ELR (cell line): ENCODE results near the gene CHEK1.
"Not testable (repeated sequence)": the region's sequence is repeated elsewhere in the genome, so short reads cannot be mapped to it uniquely, and the experiment has no call there.

ENCODE experiments used
- DNase-seq: peaks from one replicate; pipeline ENCODE4 v3.0.0-alpha.2; 2015; ENCODE audit warnings: low read depth

Gene CHEK1

DNA sequence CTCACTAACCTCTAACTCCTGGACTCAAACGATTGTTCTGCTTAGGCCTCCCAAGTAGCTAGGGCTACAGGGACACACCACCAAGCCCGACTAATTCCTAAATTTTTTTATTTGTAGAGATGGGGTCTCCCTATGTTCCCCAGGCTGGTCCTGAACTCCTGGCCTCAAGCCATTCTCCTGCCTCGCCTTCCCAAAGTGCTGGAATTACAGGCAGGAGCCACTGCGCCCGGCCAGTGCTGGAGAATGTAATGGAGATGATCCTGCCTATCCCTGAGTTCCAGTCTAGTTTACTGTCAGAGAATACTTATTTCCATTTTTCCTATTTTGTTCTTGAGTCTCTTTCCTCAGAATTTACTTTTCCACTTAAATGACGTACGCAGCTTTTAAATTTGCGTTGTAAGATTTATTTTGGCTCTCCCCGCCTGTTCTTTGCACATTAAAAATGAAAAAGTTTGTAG, at the start of gene CHEK1:
TSS of gene CHEK1 (plus strand) at position 408 of the 458 bp plus-strand sequence. CDS start 1,606 bp downstream, outside the sequence.
- DNase-seq: no peak

GRCh38 chr11:125577181-125577580, 47.8 kb upstream of the CHEK1 start:
- not testable (repeated sequence) for DNase-seq

DNA sequence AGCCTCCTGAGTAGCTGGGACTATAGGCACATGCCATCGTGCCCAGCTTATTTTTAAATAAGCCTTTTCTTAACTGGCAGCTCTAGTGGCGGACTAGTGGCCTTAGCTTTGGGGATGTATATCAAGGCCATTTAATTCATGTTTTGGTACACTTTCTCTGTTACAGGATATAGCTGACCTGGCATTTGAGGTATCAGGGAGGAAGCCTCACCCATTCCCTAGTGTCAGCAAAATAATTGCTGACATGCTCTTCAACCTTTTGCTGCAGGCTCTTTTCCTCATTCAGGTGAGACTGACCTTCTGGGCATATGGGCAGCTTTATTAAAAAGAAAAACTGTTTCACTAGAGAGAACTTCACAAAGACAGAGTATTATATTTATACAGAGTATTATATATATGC, 46.2 kb upstream of the CHEK1 start:
- no peak for DNase-seq

- DNase-seq: no peak
These were observed 45.2 kb upstream of the CHEK1 start for GRCh38 chr11:125579811-125580210.

GRCh38 chr11:125583496-125583895, 41.5 kb upstream of the CHEK1 start:
- no peak for DNase-seq

DNA sequence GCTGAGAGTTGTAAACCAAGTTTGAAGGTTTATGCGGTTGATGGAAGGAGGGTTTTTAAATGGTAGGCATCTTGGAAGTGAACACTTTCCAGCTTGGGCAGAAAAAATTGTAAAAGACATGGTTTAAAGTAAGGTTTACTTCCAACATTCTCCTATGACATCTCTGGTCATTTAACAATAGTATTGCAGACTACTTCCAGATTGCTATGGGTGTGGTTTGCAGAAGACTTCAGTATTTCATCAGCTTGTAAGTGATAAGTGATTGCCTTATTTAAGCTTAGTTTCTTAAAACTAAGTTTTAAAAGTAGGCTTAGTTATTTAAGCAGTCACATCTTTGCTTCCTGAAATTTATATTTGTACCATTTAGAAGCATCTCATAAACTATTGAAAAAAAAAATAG, 39.5 kb upstream of the CHEK1 start:
- no peak for DNase-seq

- no peak for DNase-seq
These were observed 38.3 kb upstream of the CHEK1 start for GRCh38 chr11:125586623-125587022.

DNA sequence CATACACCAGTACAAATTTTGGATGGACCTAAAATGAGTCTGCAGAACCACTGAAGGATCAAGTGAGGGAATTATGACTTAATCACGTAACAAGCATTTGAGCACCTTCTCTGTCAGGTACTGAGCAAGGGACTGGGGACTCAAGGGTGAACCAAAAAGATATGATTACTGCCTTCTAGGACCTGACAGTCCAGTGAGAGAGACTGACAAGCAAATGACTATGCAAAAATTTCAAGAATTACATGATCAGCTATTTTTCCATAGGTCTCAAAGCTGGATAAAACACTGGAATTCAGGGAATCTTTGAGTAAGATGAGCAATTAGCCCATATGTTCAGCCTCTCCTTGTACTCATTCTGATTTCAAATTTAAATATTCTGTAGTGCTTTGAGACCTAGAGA, 37.5 kb upstream of the CHEK1 start:
- DNase-seq: no peak

GRCh38 chr11:125588505-125588904, 36.5 kb upstream of the CHEK1 start:
- DNase-seq: peak; percentile 56

- DNase-seq: peak; percentile 54
These were observed 33.2 kb upstream of the CHEK1 start for GRCh38 chr11:125591649-125592304.

DNA sequence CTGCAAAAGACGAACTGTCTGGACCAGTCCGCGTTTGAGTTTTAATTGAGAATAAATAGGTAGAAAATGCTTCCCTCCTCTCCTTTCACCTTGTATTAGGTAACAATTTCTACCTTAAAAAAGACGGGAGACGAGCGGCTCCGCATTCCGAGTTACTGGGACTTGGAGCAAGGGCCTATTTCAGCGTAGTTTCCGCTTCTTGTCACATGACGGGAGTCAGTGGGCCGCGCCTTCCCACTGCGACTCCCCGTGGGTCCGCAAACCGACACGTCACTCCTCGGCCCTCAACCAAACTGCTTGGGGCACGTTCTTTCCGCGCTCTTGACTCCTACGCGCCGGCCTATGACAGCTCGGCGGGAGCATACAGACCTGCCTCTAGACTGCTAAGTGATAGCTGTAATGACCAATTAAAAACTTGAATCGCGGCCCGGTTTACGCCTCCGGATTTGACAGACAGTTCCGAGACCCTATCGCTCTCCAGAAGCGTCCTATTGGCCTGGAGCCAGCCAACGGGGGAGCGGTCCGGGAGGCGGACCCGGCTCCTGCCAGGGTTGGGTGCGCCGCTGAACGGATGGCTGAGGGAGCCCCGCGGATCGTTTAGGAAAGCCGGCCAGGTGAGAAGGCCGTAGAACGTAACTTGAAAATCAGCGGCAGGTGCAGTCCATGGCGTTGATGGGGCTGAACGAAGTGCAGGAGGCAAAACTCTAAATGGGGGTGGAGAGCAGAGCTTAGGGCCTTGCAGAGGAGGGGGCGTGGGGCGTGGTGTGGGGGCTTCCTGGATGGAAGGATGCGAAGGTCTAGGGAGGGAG, 32.5 kb upstream of the CHEK1 start, which contains the start of gene STT3A:
TSS of gene STT3A (plus strand) at position 548 of the 809 bp plus-strand sequence. CDS start 3,064 bp downstream, outside the sequence.
- DNase-seq: peak; percentile 100

- peak; percentile 74 for DNase-seq
These were observed 31.7 kb upstream of the CHEK1 start for GRCh38 chr11:125593114-125593820.

- DNase-seq: no peak
These were observed 30.0 kb upstream of the CHEK1 start for GRCh38 chr11:125594958-125595357.

DNA sequence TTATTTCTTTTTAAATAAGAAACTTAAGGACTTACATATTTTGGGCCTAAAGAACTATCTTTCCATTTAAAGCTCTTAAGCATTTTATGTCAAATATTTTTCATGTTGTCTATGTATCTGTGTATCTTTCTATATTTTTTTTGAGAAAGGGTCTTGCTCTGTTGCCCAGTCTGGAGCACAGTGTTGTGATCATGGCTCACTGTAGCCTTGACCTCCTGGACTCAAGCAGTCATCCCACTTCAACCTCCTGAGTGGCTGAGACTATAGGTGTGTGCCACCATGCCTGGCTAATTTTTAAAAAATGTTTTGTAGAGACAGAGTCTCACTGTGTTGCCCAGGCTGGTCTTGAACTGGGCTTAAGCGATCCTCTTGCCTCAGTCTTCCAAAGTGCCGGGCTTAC, 24.3 kb upstream of the CHEK1 start:
- DNase-seq: no peak

DNA sequence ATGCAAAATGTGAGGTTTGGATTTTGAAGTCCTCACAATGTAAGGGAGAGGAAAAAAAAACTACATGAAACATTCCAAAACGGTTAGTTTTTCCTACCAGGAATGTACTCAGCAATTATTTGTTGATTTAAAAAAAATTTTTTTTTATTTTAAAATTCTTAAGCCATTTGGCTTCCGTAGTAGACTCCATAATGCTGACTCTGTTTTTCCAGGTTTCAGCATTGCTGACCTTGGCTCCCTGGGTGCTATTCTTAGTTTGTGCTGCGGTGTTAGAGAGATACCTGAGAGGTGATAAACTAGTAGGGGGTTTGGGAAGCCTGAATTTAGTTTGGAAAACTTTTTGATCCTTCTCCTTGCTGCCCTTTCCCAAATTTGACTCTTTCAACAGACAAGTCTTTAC, 21.8 kb upstream of the CHEK1 start:
- DNase-seq: no peak

DNA sequence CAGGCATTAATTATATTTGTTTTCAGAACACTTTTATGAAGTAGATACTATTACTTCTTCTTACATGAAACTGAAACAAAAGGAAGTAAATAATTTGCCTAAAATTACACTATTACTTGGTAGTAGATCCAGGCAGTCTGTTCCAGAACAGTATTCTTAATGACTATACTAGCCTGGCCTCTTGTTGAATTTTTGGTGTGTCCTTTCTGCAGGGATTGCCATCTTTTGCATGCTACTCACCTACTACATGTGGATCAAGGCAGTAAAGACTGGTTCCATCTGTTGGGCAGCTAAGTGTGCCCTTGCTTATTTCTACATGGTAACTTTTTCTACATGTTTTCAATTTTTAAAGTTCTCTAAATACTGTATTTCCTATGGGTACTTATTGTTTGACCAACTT, 19.5 kb upstream of the CHEK1 start:
- DNase-seq: no peak

DNA sequence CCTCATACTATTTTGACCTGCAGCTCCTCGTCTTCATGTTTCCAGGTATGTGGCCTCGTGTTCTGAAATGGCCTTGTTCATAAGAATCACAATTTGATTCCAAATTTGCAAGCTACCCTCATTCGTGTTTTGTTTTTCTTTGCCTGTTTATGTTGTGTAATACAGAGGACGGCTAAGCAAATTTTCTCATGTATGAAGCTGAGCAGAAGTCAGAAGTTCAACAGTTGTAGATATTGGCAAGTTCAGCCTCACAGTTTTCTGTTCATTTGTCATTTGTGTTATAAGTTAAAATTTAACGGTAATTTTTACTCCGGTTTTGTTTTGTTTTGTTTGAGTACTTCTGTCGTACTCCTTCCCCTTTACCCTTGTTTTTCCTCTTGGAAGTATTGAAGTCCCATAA, 15.4 kb upstream of the CHEK1 start:
- DNase-seq: no peak

- DNase-seq: no peak
These were observed 6.6 kb upstream of the CHEK1 start for GRCh38 chr11:125618383-125618782.

DNA sequence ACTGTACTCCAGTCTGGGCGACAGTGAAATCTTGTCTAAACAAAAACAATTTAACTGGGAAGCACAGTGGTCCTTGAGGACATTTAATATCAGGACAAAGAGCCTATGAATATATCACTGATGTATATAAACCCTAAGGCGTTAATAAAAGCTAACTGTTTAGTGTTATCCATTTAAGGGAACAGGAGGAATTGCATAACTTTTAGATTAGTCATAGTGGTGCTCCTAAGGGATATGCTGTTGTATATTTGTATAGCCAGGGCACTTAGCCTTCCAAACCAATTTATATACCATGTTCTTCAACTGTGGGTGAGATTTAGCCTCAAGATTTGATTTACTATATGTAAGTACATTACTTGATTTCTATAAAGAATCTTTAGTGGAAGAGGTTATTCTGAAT, 3.0 kb upstream of the CHEK1 start:
- DNase-seq: peak; percentile 86

DNA sequence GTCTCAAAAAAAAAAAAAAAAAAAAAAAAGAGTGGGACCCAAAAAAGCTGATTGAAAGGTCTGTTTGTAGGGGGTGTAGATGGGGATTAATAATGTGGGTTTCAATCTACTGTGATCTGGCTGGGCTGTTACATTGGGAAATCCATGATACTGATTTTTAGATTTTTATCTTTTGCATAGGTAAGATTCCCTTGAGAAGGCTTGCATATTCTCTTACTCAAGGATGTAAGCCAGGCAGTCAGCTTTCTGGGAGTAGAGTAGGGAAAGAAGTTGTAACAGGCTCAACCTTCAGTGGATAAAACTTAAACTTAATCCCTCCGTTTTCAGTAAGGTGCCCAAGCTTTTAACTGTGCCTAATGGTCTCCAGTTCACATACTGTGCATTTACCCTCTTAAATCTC, 1.9 kb upstream of the CHEK1 start:
- no peak for DNase-seq

- no peak for DNase-seq
These were observed 264 bp downstream of the CHEK1 start for GRCh38 chr11:125625225-125625629.

- DNase-seq: peak; percentile 95
These were observed 796 bp downstream of the CHEK1 start for GRCh38 chr11:125625630-125626287.
